Trophoblast cell (in vitro differentiated cells and primary cell): ENCODE measurements around the gene CCDC148.
"Not testable (repeated sequence)": the region's sequence is repeated elsewhere in the genome, so short reads cannot be mapped to it uniquely, and the experiment has no call there.

Experiments
- DNase-seq, 2 donors: peaks; one replicate each; pipeline ENCODE4 v3.0.0-alpha.2; 2016
- H2AFZ ChIP-seq: 2 replicates; pipeline ENCODE4 v1.6.1; 2013; ENCODE audit warnings: low read length, moderate library complexity, mild to moderate bottlenecking; ENCODE audit not compliant: insufficient read depth, poor library complexity
- H2AK5ac ChIP-seq: 2 replicates; pipeline ENCODE4 v1.6.1; 2013; ENCODE audit warnings: mild to moderate bottlenecking, low read length
- H2BK120ac ChIP-seq: 2 replicates; pipeline ENCODE4 v1.6.1; 2013; ENCODE audit warnings: low read length, mild to moderate bottlenecking, moderate library complexity; ENCODE audit not compliant: insufficient read depth, poor library complexity
- H2BK12ac ChIP-seq: 2 replicates; pipeline ENCODE4 v1.6.1; 2013; ENCODE audit warnings: mild to moderate bottlenecking, low read length, moderate library complexity
- H2BK5ac ChIP-seq: 2 replicates; pipeline ENCODE4 v1.6.1; 2013; ENCODE audit warnings: low read length, low read depth, moderate library complexity, mild to moderate bottlenecking; ENCODE audit not compliant: poor library complexity
- H3K14ac ChIP-seq: 2 replicates; pipeline ENCODE4 v1.6.1; 2013; ENCODE audit warnings: mild to moderate bottlenecking, low read length
- H3K18ac ChIP-seq: 2 replicates; pipeline ENCODE4 v1.6.1; 2013; ENCODE audit warnings: mild to moderate bottlenecking, low read length
- H3K23ac ChIP-seq: 2 replicates; pipeline ENCODE4 v1.6.1; 2013; ENCODE audit warnings: low read length
- H3K27ac ChIP-seq: 2 replicates; pipeline ENCODE4 v1.5.1; 2013; ENCODE audit warnings: low read depth, mild to moderate bottlenecking, inconsistent platforms, low read length, moderate library complexity
- H3K27me3 ChIP-seq: 2 replicates; pipeline ENCODE4 v1.6.1; 2013; ENCODE audit warnings: inconsistent platforms, mild to moderate bottlenecking, low read length, moderate library complexity; ENCODE audit not compliant: insufficient read depth
- H3K36me3 ChIP-seq, 2 experiments: 1 replicate in 1 of 2; 2 replicates in 1 of 2; pipeline ENCODE4 v1.6.1; 2013; ENCODE audit warnings: low read length in 2 of 2, mild to moderate bottlenecking in 2 of 2, moderate library complexity in 1 of 2; ENCODE audit not compliant: insufficient read depth in 2 of 2, control insufficient read depth in 1 of 2
- H3K4ac ChIP-seq: 2 replicates; pipeline ENCODE4 v1.6.1; 2013; ENCODE audit warnings: low read depth, mild to moderate bottlenecking, low read length, moderate library complexity
- H3K4me1 ChIP-seq, 2 experiments: 1 replicate in 1 of 2; 2 replicates in 1 of 2; pipeline ENCODE4 v1.6.1; 2013; ENCODE audit warnings: low read length in 2 of 2, mild to moderate bottlenecking in 2 of 2, moderate library complexity in 1 of 2; ENCODE audit not compliant: insufficient read depth in 2 of 2, control insufficient read depth in 1 of 2
- H3K4me2 ChIP-seq: 2 replicates; pipeline ENCODE4 v1.6.1; 2013; ENCODE audit warnings: inconsistent platforms, mild to moderate bottlenecking, low read length, moderate library complexity
- H3K4me3 ChIP-seq: 2 replicates; pipeline ENCODE4 v1.5.1; 2013; ENCODE audit warnings: mild to moderate bottlenecking, low read depth, low read length, inconsistent platforms
- H3K79me1 ChIP-seq: one replicate; pipeline ENCODE4 v1.6.1; 2013; ENCODE audit warnings: low read length
- H3K79me2 ChIP-seq: 2 replicates; pipeline ENCODE4 v1.6.1; 2013; ENCODE audit warnings: low read length, mild to moderate bottlenecking; ENCODE audit not compliant: control insufficient read depth, insufficient read depth, poor library complexity
- H3K9ac ChIP-seq: 2 replicates; pipeline ENCODE4 v1.6.1; 2013; ENCODE audit warnings: mild to moderate bottlenecking, low read length
- H3K9me3 ChIP-seq: 2 replicates; pipeline ENCODE4 v1.6.1; 2013; ENCODE audit warnings: low read depth, mild to moderate bottlenecking, control low read depth, inconsistent platforms, low read length; ENCODE audit not compliant: insufficient read depth
- H4K12ac ChIP-seq: 2 replicates; pipeline ENCODE4 v1.6.1; 2013; ENCODE audit warnings: low read depth, mild to moderate bottlenecking, low read length, moderate library complexity
- H4K8ac ChIP-seq: 2 replicates; pipeline ENCODE4 v1.6.1; 2013; ENCODE audit warnings: low read depth, mild to moderate bottlenecking, low read length, moderate library complexity
- H4K91ac ChIP-seq: one replicate; pipeline ENCODE4 v1.6.1; 2013; ENCODE audit warnings: low read depth, mild to moderate bottlenecking, low read length, moderate library complexity
- WGBS: extraction: QIAGEN DNeasy Blood & Tissue Kit; methylation state at CpG from one replicate; pipeline ENCODE4 v1.1.7; 2013; ENCODE audit warnings: missing lambda C conversion rate; ENCODE audit not compliant: insufficient read length, insufficient coverage; ENCODE audit errors: extremely low coverage; 5-methylcytosine and 5-hydroxymethylcytosine counted together

Gene CCDC148

GRCh38 chr2:158457092-158457825, 706 bp upstream of the CCDC148 start:
- Histone ChIP-seq H2BK120ac (peak overlapping the region; percentile 55), H2AK5ac (no peak overlapping the region), H3K14ac (peak overlapping the region; percentile 10), H2AFZ (peak overlapping the region; percentile 82), H3K4ac (peak overlapping the region; percentile 29), H3K79me1 (peaks cover 11% of the 10 kb centered on the region), H3K9me3 (no peaks in the 10 kb centered on the region), H2BK5ac (peak overlapping the region; percentile 86), H3K4me2 (peak overlapping the region; percentile 99), H3K23ac (no peak overlapping the region), H3K27ac (peak overlapping the region; percentile 91), H2BK12ac (peak overlapping the region; percentile 47), H3K27me3 (no peaks in the 10 kb centered on the region), H3K4me1 (peaks cover 0 to 13% of the 10 kb centered on the region in 2 experiments), H3K79me2 (peaks cover 9% of the 10 kb centered on the region), H3K4me3 (peak overlapping the region; percentile 91), H4K12ac (peak overlapping the region; percentile 72), H3K18ac (peak overlapping the region; percentile 6), H4K8ac (peak overlapping the region; percentile 2), H3K36me3 (peaks cover 0 to 1% of the 10 kb centered on the region in 2 experiments), H3K9ac (peak overlapping the region; percentile 78), H4K91ac (peak overlapping the region; percentile 74)
- WGBS, result no CpG with 5 or more reads among the region's 84 CpGs
- DNase-seq, result peak; percentile 46 to 65

GRCh38 chr2:158443606-158444005, 12.9 kb downstream of the CCDC148 start:
- Histone ChIP-seq H3K27me3 (no peaks in the 10 kb centered on the region), H3K27ac (no peak overlapping the region), H3K9me3 (no peaks in the 10 kb centered on the region), H4K91ac (no peak overlapping the region), H2AK5ac (no peak overlapping the region), H4K8ac (no peak overlapping the region), H3K36me3 (no peaks in the 10 kb centered on the region), H3K9ac (no peak overlapping the region), H3K14ac (no peak overlapping the region), H2BK120ac (no peak overlapping the region), H3K4me2 (no peak overlapping the region), H3K79me1 (no peaks in the 10 kb centered on the region), H3K4ac (no peak overlapping the region), H3K23ac (no peak overlapping the region), H2BK5ac (no peak overlapping the region), H3K79me2 (no peaks in the 10 kb centered on the region), H4K12ac (no peak overlapping the region), H3K4me1 (no peaks in the 10 kb centered on the region), H3K18ac (no peak overlapping the region), H2AFZ (no peak overlapping the region), H2BK12ac (no peak overlapping the region), H3K4me3 (no peak overlapping the region)
- no peak for DNase-seq
- no CpG with 5 or more reads among the region's 1 CpG for WGBS

- not testable (repeated sequence) for H4K12ac ChIP-seq, H2AK5ac ChIP-seq, H2BK120ac ChIP-seq, H4K91ac ChIP-seq, H3K4me2 ChIP-seq, H3K36me3 ChIP-seq, H3K9ac ChIP-seq, H2BK5ac ChIP-seq, H3K27me3 ChIP-seq, H3K4me3 ChIP-seq, H3K23ac ChIP-seq, H3K4ac ChIP-seq, H3K79me2 ChIP-seq, H3K27ac ChIP-seq, H3K4me1 ChIP-seq, H2AFZ ChIP-seq, H2BK12ac ChIP-seq, H3K14ac ChIP-seq, H3K79me1 ChIP-seq, H3K18ac ChIP-seq, H3K9me3 ChIP-seq, H4K8ac ChIP-seq, DNase-seq
- no CpG with 5 or more reads among the region's 4 CpGs for WGBS
These were observed 17.5 kb downstream of the CCDC148 start for GRCh38 chr2:158439062-158439461.

GRCh38 chr2:158433716-158434115, 22.8 kb downstream of the CCDC148 start:
- not testable (repeated sequence) for H2AFZ ChIP-seq, H2AK5ac ChIP-seq, H3K9me3 ChIP-seq, H3K4me1 ChIP-seq, H4K12ac ChIP-seq, H3K27me3 ChIP-seq, H3K23ac ChIP-seq, H3K4me3 ChIP-seq, DNase-seq, H2BK12ac ChIP-seq, H2BK120ac ChIP-seq, H4K91ac ChIP-seq, H3K27ac ChIP-seq, H3K4ac ChIP-seq, H3K36me3 ChIP-seq, H3K79me1 ChIP-seq, H3K18ac ChIP-seq, H3K9ac ChIP-seq, H3K14ac ChIP-seq, H2BK5ac ChIP-seq, H4K8ac ChIP-seq, H3K79me2 ChIP-seq, H3K4me2 ChIP-seq
- no CpG with 5 or more reads among the region's 13 CpGs for WGBS
